PFSK-1 (cell line): Measurements from ENCODE around the gene CACNA2D2.

Source experiments
- POLR2AphosphoS5 ChIP-seq: IDR thresholded peaks from 2 replicates; pipeline ENCODE4 v1.6.1; 2012; ENCODE audit warnings: low read depth, mild to moderate bottlenecking, control low read depth, low read length, moderate library complexity
- REST ChIP-seq, 2 experiments: IDR thresholded peaks; 2 replicates each; pipeline versions ENCODE4 v1.6.1 to v1.8.0; 2011 to 2012; ENCODE audit warnings: low read depth in 2 of 2, low read length in 2 of 2, control low read depth in 1 of 2, inconsistent platforms in 1 of 2, mild to moderate bottlenecking in 1 of 2, moderate library complexity in 1 of 2; ENCODE audit not compliant: insufficient read depth in 1 of 2
- TAF1 ChIP-seq: IDR thresholded peaks from 2 replicates; pipeline ENCODE4 v1.6.1; 2012; ENCODE audit warnings: low read length, control low read depth, borderline replicate concordance; ENCODE audit not compliant: insufficient read depth

GRCh38 chr3:50323092-50323600 is 180.3 kb downstream of the CACNA2D2 start:
- TF ChIP-seq TAF1 = no peak
- no peak for TF ChIP-seq REST (IDR thresholded peaks at IDR 0.05; ENCODE audit: insufficient read depth in 1 of 2, low read depth in 2 of 2, low read length in 2 of 2)
- TF ChIP-seq POLR2AphosphoS5 = no peak
